Epithelial cell of esophagus (primary cell): ENCODE data around the gene PLPP7.

Experiments
- DNase-seq: peaks from one replicate; pipeline ENCODE4 v3.0.0; 2010; ENCODE audit warnings: low read depth
- H3K4me3 ChIP-seq: 2 replicates; pipeline ENCODE4 v1.5.1; 2011; ENCODE audit warnings: mild to moderate bottlenecking, low read length, control low read depth
- CTCF ChIP-seq: IDR thresholded peaks from 2 replicates; pipeline ENCODE4 v1.5.1; 2011; ENCODE audit warnings: low read depth, mild to moderate bottlenecking, low read length, control low read depth, inconsistent platforms; ENCODE audit not compliant: insufficient read depth; ENCODE audit errors: missing control alignments

Gene PLPP7

GRCh38 chr9:131296460-131296859, 6.9 kb downstream of the PLPP7 start:
- no peak for DNase-seq
- no peak for TF ChIP-seq CTCF
- H3K4me3 ChIP-seq, result no peak overlapping the region

- TF ChIP-seq CTCF, result no peak
- H3K4me3 ChIP-seq, result no peak overlapping the region
- no peak for DNase-seq
Observed at GRCh38 chr9:131296906-131297500, 7.5 kb downstream of the PLPP7 start.

- H3K4me3 ChIP-seq, result no peak overlapping the region
- DNase-seq, result no peak
- TF ChIP-seq CTCF, result no peak
Observed at GRCh38 chr9:131297903-131298302, 8.4 kb downstream of the PLPP7 start.

- TF ChIP-seq CTCF, result no peak
- DNase-seq, result no peak
- H3K4me3 ChIP-seq, result no peak overlapping the region
Observed at GRCh38 chr9:131298341-131298740, 8.8 kb downstream of the PLPP7 start.

GRCh38 chr9:131298816-131299215, 9.3 kb downstream of the PLPP7 start:
- TF ChIP-seq CTCF, result no peak
- DNase-seq, result no peak
- no peak overlapping the region for H3K4me3 ChIP-seq

- H3K4me3 ChIP-seq, result no peak overlapping the region
- DNase-seq, result no peak
- no peak for TF ChIP-seq CTCF
Observed at GRCh38 chr9:131299346-131299960, 9.9 kb downstream of the PLPP7 start.

GRCh38 chr9:131299961-131300347, 10.4 kb downstream of the PLPP7 start:
- H3K4me3 ChIP-seq, result no peak overlapping the region
- no peak for TF ChIP-seq CTCF
- DNase-seq, result no peak
